ENCODE results near the gene CYP26B1.

The CYP26B1 gene

GRCh38 chr2:72140621-72140960 lies 7.1 kb downstream of the CYP26B1 start:
- no peak for DNase-seq

- DNase-seq: no peak
Measured at GRCh38 chr2:72139874-72140620, 7.6 kb downstream of the CYP26B1 start.

- DNase-seq: no peak
Measured at GRCh38 chr2:72139471-72139873, 8.2 kb downstream of the CYP26B1 start.

GRCh38 chr2:72138921-72139381 lies 8.7 kb downstream of the CYP26B1 start:
- no peak for DNase-seq

GRCh38 chr2:72138011-72138881 lies 9.4 kb downstream of the CYP26B1 start:
- DNase-seq: no peak

GRCh38 chr2:72137498-72138010 lies 10.1 kb downstream of the CYP26B1 start:
- peak; percentile 35 for DNase-seq

- no peak for DNase-seq
Measured at GRCh38 chr2:72136933-72137497, 10.6 kb downstream of the CYP26B1 start.

- DNase-seq: no peak
Measured at GRCh38 chr2:72136331-72136730, 11.3 kb downstream of the CYP26B1 start.

GRCh38 chr2:72135921-72136320 lies 11.7 kb downstream of the CYP26B1 start:
- DNase-seq: no peak

- DNase-seq: no peak
Measured at GRCh38 chr2:72134997-72135800, 12.5 kb downstream of the CYP26B1 start.

GRCh38 chr2:72134408-72134996 lies 13.2 kb downstream of the CYP26B1 start:
- DNase-seq: no peak

GRCh38 chr2:72133721-72134407 lies 13.8 kb downstream of the CYP26B1 start:
- no peak for DNase-seq

- no peak for DNase-seq
Measured at GRCh38 chr2:72132981-72133720, 14.5 kb downstream of the CYP26B1 start.

GRCh38 chr2:72131916-72132841 lies 15.5 kb downstream of the CYP26B1 start:
- DNase-seq: no peak

GRCh38 chr2:72131371-72131891 lies 16.2 kb downstream of the CYP26B1 start:
- DNase-seq: no peak

- no peak for DNase-seq
Measured at GRCh38 chr2:72130659-72131360, 16.9 kb downstream of the CYP26B1 start.

- DNase-seq: no peak
Measured at GRCh38 chr2:72129681-72130340, 17.9 kb downstream of the CYP26B1 start.

- no peak for DNase-seq
Measured at GRCh38 chr2:72128843-72129227, 18.8 kb downstream of the CYP26B1 start.

Data from NCI-H1436 (cell line).